SIG-M5 (cell line): ENCODE measurements around the gene NPIPB13.
"Not testable (repeated sequence)": the region's sequence is repeated elsewhere in the genome, so short reads cannot be mapped to it uniquely, and the experiment has no call there.

ENCODE experiments used
- DNase-seq: peaks from one replicate; lab custom pipeline; 2025; lab: John Stamatoyannopoulos, UW

NPIPB13 gene

GRCh38 chr16:30248379-30248778 lies at the start of gene NPIPB13:
NPIPB13 (minus strand) TSS chr16:30248479; CDS start chr16:30245573, 2,906 bp downstream.
- DNase-seq, result not testable (repeated sequence)

DNA sequence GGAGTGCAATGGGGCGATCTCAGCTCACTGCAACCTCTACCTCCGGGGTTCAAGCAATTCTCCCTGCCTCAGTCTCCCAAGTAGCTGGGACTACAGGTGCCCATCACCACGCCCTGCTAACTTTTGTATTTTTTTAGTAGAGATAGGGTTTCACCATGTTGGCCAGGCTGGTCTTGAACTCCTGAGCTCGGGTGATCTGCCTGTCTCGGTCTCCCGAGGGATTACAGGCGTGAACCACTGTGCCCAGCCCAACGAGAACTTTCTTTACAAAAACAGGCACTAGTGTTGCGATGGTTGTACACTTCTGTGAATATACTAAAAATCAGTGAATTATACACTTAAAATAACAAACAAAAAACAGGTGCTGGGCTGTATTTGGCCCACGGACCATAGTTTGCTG lies 34.1 kb upstream of the NPIPB13 start:
- DNase-seq, result not testable (repeated sequence)

- DNase-seq, result not testable (repeated sequence)
These were observed 30.2 kb upstream of the NPIPB13 start for GRCh38 chr16:30278523-30278922.

- DNase-seq, result not testable (repeated sequence)
These were observed 31.2 kb downstream of the NPIPB13 start for GRCh38 chr16:30217082-30217481.

GRCh38 chr16:30211414-30211813 lies 36.9 kb downstream of the NPIPB13 start:
- not testable (repeated sequence) for DNase-seq

GRCh38 chr16:30209032-30209431 lies 39.2 kb downstream of the NPIPB13 start:
- not testable (repeated sequence) for DNase-seq

- not testable (repeated sequence) for DNase-seq
These were observed 41.1 kb downstream of the NPIPB13 start for GRCh38 chr16:30207063-30207704.

- not testable (repeated sequence) for DNase-seq
These were observed 42.0 kb downstream of the NPIPB13 start for GRCh38 chr16:30206252-30206651.

DNA sequence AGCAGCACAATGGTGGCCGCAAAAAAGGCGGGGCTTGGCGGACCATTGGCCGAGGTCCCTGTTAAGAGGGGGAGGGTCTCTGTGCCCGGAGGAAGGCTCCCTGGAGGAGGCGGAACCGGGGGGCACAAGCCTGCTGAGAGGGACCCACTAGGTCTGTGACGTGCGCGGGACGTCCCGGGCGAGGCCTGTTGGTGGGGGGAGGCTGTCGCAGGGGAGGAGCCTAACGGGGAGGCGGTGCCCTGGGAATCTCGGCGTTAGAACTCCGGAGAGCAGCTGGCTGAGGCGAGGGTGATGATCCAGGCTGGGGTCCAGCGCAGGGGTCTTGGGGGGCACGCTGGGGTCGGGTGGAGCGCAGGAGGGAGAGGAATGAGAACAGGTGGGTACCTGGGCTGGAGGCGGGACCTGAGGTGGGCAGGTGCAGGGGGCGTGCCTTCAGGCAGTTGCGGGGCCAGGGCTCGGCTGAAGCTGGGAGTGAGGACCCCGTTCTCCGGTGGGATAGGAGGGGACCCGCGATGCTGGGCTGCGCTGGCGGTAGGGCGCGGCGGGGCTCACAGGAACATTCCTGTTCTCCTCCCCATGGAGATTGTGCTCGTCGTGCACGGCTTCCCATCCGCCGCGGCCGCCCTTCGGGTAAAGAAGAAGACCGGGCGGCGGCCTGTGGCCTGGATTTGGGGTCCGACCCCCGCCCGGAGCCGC lies 42.6 kb downstream of the NPIPB13 start:
- not testable (repeated sequence) for DNase-seq

DNA sequence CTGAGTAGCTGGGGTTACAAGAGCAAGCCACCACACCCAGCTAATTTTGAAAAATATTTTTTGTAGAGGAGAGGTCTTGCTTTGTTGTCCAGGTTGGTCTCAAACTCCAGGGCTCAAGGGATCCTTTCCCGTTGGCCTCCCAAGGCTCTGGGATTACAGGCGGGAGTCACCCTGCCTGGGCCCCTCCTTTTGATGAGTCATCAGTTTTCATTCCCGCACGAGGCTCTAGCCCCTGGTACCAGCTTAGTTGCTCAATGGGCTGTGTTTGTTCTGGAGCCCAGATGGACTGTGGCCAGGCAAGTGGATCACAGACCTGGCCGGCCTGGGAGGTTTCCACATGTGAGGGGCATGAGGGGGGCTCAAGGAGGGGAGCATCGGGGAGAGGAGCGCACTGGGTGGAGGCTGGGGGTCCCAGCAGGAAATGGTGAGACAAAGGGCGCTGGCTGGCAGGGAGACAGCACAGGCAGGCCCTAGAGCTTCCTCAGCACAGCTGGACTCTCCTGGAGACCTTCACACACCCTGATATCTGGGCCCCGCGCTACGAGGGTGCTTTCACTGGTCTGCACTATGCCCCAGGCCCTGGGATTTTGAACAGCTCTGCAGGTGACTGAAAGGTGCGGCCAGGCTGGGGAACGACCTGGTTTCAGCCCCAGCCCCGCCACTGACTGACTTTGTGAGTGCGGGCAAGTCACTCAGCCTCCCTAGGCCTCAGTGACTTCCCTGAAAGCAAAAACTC lies 48.5 kb downstream of the NPIPB13 start:
- not testable (repeated sequence) for DNase-seq

- DNase-seq, result not testable (repeated sequence)
These were observed 49.2 kb downstream of the NPIPB13 start, which contains the start of gene SULT1A3 for GRCh38 chr16:30199049-30199448. SULT1A3 (plus strand) TSS chr16:30199255; CDS start chr16:30200729, 1,474 bp downstream.
